ENCODE measurements around the gene OSM. TPM values are rescaled to one million over a fixed set of nuclear protein-coding genes. Genes with fewer than 3 reads are reported as not detected.

Gene OSM
- total RNA-seq, 1 donor from 2014 or later = not detected

DNA sequence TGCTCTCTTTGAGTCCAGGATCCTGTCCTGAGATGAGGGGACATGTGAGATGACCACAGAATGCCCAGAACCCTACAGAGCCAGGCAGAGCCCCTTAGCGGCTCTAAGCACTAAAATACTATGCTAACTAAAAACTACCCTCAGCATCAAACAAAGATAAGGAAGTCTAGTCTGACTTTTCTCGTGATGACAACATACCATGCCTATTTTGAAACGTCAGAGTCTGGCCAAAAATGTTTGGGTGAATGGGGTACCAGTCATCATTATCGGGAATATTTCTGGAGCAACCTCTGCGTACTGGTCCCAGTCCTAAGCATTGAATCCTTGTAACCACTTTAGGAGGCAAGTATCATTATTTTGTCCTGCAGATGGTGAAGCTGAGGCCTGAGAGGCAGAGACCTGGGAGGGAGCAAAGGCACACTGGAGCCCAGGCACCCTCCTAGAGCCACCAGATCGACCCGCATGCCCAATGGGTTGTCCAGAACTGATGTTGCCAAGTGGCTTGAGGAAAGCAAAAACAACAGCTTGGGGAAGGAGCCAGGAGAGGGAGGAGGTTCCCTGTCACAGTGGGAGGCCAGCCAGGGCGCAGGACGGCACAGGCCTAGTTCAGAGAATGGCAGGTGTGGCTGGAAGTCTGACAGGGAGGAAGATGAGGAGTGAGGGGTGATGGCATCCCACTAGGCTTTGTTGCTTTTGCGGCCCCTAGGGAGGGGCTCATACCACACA is 7.2 kb upstream of the OSM start:
- no peak for TF ChIP-seq CTCF (IDR thresholded peaks at IDR 0.05; ENCODE audit: insufficient read depth, low read length, poor library complexity, severe bottlenecking)
- Histone ChIP-seq H3K27me3 (ENCODE audit: control insufficient read depth, insufficient read depth, low read length) (no peaks in the 10 kb centered on the region), H3K4me3 (ENCODE audit: low read depth, low read length) (no peak overlapping the region), H3K36me3 (ENCODE audit: control insufficient read depth, insufficient read depth, low read length) (no peaks in the 10 kb centered on the region)
- no peak for DNase-seq (ENCODE audit: low read depth)

DNA sequence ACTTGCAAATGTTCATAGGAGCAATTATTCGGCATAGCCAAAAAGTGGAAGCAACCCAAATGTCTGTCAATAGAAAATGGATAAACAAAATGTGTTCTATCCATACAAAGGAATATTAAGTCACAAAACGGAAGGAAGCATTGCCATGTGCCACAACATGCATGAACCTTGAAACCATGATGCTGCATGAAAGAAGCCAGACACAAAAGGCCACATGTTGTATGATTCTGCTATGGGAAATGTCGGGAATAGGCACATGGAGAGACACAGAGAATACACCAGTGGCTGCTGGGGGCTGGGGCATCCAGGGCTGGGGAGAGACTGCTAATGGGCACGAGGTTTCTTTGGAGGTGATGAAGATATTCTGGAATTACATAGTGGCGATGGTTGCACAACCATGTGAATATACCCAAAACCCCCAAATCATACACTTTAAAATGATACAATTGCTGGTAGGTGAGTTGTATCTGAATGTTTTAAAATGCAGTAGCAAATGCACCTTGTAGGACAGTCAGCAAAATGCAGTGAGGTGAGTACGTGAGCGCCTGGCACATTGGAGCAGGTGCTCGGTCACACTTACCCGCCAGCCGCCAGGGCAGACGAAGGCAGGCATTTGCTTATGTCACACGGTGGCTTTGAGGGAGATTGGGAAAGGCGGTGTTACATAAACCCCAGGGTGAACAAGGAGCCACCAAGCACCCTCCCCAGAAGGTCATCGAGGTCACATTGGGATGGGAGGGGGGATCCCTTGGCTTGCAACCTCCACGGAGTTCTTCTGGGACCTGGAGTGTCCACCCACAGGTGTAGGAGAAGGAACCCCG is 6.3 kb upstream of the OSM start:
- no peak for TF ChIP-seq CTCF (IDR thresholded peaks at IDR 0.05; ENCODE audit: insufficient read depth, low read length, poor library complexity, severe bottlenecking)
- DNase-seq (ENCODE audit: low read depth) = no peak
- Histone ChIP-seq H3K27me3 (ENCODE audit: control insufficient read depth, insufficient read depth, low read length) (no peaks in the 10 kb centered on the region), H3K4me3 (ENCODE audit: low read depth, low read length) (no peak overlapping the region), H3K36me3 (ENCODE audit: control insufficient read depth, insufficient read depth, low read length) (no peaks in the 10 kb centered on the region)

GRCh38 chr22:30270832-30271231 is 4.2 kb upstream of the OSM start:
- no peak for TF ChIP-seq CTCF (IDR thresholded peaks at IDR 0.05; ENCODE audit: insufficient read depth, low read length, poor library complexity, severe bottlenecking)
- no peaks in the 10 kb centered on the region for H3K27me3 ChIP-seq (ENCODE audit: control insufficient read depth, insufficient read depth, low read length)
- H3K4me3 ChIP-seq (ENCODE audit: low read depth, low read length) = no peak overlapping the region
- H3K36me3 ChIP-seq (ENCODE audit: control insufficient read depth, insufficient read depth, low read length) = no peaks in the 10 kb centered on the region
- no peak for DNase-seq (ENCODE audit: low read depth)

DNA sequence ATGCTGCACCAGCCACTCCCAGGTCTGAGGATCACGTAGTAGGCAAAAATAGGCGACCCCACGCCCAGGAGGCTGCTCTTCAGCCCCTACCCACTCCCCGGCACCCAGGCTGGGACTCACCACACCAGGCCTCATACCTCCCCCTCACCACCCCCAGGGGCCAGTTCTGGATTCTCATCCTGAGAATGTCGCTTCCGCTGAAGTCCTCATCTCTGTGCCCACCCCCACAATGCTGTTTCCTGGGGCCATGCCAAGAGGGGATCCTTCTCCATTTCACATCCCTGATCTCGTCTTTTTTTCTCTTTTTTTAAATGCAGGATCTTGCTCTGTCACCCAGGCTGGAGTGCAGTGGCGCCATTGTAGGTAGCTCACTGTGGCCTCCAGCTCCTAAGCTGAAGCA is 1.7 kb upstream of the OSM start:
- H3K27me3 ChIP-seq (ENCODE audit: control insufficient read depth, insufficient read depth, low read length) = no peaks in the 10 kb centered on the region
- no peak overlapping the region for H3K4me3 ChIP-seq (ENCODE audit: low read depth, low read length)
- no peak for DNase-seq (ENCODE audit: low read depth)
- TF ChIP-seq CTCF (IDR thresholded peaks at IDR 0.05; ENCODE audit: insufficient read depth, low read length, poor library complexity, severe bottlenecking) = no peak
- H3K36me3 ChIP-seq (ENCODE audit: control insufficient read depth, insufficient read depth, low read length) = no peaks in the 10 kb centered on the region

DNA sequence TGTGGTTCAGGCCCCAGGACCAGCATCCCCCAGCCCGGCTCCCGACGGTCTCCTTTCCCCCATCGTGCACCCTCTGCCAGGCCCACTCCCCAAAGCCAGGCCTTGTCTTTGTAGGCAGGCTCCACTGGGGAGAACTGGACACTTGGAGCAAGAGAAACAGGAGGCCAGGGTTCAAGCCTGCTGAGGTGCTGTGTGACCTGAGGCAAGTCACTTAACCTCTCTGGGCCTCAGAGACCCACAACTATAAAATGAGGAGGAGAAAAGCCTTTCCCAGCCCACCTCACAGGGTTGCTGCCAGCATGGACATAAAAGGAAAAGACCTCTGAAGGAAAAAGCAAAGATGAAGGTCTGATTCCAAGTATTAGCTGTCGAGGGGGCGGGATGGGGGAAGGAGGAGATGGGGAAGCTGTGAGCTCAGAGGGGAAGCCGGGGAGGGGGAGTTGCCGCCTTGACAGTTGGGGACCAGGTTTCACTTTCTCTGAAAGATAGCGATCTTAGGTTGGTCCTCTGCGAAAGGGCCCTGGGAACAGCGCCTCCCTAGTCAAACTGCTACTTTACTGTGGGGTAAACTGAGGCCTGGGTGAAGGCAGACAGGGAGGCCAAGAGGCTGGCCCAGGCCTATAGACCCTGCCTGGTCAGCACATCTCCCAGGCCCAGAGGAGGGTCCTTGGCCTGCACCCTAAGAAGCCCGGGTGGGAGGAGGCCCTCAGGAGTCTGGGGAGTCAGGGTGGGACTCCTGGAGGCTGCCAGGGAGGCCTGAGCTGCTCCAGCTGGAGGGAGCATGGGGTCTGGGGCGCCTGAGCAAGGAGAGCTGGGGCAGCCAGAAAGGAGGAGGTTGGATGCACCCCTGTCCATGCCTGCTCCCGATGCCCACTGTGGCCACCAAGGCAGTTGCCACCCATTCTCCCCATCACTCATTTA is 991 bp upstream of the OSM start:
- no peaks in the 10 kb centered on the region for H3K36me3 ChIP-seq (ENCODE audit: control insufficient read depth, insufficient read depth, low read length)
- H3K27me3 ChIP-seq (ENCODE audit: control insufficient read depth, insufficient read depth, low read length) = no peaks in the 10 kb centered on the region
- no peak overlapping the region for H3K4me3 ChIP-seq (ENCODE audit: low read depth, low read length)
- no peak for DNase-seq (ENCODE audit: low read depth)
- no peak for TF ChIP-seq CTCF (IDR thresholded peaks at IDR 0.05; ENCODE audit: insufficient read depth, low read length, poor library complexity, severe bottlenecking)
